IPS DF 19.7 (cell line): ENCODE data around the gene SLC25A17.
A peak's percentile ranks its signal among the peaks of the same experiment; 100 is the strongest.
"Not testable (repeated sequence)": the region's sequence is repeated elsewhere in the genome, so short reads cannot be mapped to it uniquely, and the experiment has no call there.

Experiments
- DNase-seq: peaks from one replicate; pipeline ENCODE4 v3.0.0-alpha.2; 2013; ENCODE audit warnings: low read depth, low spot score

Gene SLC25A17, protein sequence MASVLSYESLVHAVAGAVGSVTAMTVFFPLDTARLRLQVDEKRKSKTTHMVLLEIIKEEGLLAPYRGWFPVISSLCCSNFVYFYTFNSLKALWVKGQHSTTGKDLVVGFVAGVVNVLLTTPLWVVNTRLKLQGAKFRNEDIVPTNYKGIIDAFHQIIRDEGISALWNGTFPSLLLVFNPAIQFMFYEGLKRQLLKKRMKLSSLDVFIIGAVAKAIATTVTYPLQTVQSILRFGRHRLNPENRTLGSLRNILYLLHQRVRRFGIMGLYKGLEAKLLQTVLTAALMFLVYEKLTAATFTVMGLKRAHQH

DNA sequence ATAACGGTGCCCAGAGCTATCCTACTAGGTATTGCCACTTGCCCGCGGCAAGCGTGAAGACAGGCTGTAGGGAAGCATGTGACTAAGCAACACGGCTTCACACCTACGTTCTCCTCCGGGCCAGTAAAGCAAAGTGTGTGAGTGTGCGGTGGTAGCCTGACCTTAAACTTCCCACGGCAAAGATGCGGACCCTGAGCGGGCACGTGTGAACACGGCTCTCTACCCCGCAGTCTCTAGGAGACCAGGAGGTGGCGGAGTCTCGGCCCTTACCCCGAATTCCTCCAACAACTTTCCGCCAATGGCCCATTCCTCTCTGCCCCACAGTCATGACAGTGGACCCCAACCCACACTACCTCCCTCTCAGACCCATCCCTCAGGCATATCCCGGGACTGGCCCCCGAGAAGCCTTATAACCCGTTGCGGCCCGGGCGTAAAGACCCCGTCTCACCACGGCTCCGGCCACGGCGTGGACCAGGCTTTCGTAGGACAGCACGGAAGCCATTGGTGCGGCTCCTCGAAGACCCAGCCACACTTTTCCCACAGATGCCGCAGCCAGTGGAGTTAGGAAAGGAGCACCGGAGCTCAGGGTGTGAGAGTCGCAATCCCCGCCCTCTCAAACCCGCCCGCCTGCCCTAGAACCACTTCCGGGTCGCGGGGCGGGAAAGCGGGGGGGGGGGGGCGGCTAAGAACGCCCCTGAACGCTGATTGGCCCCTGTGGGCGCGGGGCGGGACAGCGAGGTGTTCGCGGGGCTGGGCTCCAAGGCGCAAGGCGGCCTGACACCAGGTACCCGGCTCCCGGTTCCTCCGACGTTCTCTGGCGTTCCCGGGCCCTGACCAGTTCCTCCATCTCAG lies at the start of gene SLC25A17:
TSS of gene SLC25A17 (minus strand) at position 600 of the 852 bp plus-strand sequence. CDS start at position 502, 98 bp downstream.
- DNase-seq, result peak; percentile 45

DNA sequence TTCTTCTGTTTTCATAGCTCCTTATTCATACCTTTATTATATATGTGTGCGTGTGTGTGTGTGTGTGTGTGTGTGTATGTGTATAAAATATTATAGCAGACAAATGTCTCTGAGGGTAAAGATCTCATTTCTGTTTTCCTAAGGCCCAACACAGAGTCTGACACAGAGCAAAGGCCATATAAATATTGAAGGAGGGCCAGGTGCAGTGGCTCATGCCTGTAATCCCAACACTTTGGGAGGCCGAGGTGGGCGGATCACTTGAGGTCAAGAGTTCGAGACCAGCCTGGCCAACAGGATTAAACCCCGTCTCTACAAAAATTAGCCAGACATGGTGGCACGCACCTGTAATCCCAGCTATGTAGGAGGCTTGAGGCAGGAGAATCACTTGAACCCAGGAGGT lies 49.2 kb upstream of the SLC25A17 start:
- not testable (repeated sequence) for DNase-seq

DNA sequence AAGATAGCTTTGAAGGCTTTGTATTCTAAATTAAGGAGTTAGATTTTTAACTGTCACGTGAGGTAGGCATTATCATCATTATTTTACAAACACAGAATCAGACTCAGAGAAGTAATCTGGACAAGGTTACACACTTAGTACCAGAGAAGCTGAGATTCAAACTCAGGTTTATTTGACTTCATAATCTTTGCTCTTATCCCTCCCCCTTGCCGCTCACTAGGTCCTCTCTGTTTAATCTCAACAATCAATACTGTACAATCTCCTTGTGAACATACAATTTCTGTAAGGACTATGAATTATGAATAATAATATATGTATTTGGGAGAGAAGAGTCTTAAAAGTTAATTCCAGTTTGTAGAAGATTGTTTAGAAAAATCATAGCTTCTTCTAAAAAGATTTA lies 48.0 kb upstream of the SLC25A17 start:
- DNase-seq, result no peak

DNA sequence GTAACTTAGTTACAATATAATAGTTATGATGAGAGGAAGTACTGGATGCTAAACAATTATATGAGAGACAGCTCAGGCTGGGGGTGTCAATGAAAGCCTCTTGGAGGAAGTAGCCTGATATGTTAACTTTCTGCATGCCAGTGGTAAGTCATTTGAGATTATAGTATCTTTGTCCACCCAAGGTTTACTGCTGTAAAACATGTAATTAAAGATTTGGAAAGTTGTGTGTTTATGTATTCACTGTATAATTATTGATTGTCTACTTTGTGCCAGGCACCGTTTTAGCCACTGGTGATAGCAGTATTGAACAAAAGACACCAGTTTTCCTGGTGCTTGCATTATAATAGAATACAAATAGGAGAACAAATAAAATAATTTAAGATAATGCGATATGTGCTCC lies 43.4 kb upstream of the SLC25A17 start:
- DNase-seq, result no peak

DNA sequence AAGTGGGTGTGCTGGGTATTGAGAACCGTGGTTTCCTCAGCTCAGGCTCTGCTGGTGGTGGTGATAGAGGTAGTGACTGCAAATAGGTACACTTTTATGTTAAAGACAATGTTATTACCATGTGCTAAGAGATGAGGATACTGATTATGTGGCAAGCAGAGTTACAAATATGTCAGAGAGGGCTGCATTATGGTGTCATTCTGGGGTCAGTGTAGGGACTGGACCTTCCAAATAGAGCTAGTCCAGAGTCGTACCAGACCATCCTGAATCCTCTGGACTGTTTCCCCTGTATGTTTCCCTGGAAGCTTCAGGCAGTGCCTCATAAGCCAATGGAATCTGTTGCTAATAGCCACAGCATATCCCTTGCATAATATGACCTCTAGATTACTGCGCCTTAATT lies 42.9 kb upstream of the SLC25A17 start, which contains the start of gene DNAJB7:
TSS of gene DNAJB7 (minus strand) at position 101 of the 400 bp plus-strand sequence. CDS start 119 bp downstream, outside the sequence.
- no peak for DNase-seq

DNA sequence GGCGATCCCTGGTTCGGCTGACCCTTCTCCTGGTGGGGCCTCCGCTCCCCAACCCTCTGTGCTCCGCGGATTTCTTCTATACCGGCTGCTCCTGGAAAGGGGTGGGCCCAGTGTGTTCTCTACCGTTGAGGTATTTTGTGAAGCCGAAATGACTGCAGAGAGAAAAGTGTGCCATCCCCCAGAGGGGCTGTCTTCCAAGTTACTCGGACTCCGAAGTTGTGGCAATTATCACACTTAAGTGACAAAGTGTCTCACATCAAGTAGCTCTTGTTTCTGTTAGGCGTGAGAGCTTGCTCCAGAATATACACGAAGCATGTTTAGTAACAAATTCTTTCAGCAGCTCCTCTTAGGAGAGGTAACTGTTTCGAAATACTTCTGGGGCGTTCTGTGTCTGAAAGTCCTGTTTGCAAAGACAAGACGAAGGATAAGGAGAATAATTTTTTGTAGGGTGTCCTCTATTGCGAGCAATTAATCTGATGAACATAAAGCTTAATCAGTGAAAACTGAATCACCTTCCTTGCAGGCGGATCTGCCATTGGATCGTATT lies 38.2 kb upstream of the SLC25A17 start:
- DNase-seq, result no peak

DNA sequence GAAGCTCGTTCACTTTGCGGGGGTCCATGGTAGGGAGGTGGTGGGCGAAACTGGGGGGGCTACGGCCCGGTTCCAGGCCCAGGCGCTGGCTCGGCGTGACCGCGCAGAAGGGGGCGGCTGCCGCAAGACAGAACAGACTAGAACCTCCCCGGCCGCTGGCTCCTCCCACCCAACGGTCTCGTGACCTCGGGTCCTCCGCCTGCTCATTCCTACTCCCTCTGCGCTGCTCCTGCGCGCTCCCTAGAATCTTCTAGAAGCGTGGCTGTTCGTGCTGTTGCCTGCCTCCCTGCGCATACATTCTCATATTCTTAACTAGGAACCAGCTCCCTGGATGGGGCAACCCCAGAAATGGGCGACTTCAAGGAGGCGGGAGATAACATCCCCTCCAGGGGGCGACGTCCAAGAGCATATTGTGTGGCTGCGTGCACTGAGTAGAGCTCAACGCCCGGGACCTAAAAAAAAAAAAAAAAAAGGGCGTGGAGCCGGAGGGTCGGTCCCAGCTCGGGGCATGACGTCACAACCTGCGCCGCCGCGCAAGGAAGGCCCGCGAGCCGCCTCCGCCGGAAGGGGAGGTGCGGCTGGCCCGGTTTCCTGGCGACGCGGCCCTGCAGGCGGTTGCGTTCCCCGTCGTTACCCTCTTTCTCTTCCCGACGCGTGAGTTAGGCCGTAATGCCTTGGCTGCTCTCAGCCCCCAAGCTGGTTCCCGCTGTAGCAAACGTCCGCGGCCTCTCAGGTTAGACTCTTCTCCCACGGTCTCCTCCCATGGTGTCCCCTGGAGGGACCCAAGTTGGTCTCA lies 37.6 kb upstream of the SLC25A17 start, which contains the start of the genes ST13 and XPNPEP3:
TSS of gene ST13 (minus strand) at position 127 of the 796 bp plus-strand sequence. CDS start at position 28, 99 bp downstream.
TSS of gene XPNPEP3 (plus strand) at position 636 of the 796 bp plus-strand sequence. CDS start at position 670, 34 bp downstream.
- DNase-seq, result peak; percentile 86

DNA sequence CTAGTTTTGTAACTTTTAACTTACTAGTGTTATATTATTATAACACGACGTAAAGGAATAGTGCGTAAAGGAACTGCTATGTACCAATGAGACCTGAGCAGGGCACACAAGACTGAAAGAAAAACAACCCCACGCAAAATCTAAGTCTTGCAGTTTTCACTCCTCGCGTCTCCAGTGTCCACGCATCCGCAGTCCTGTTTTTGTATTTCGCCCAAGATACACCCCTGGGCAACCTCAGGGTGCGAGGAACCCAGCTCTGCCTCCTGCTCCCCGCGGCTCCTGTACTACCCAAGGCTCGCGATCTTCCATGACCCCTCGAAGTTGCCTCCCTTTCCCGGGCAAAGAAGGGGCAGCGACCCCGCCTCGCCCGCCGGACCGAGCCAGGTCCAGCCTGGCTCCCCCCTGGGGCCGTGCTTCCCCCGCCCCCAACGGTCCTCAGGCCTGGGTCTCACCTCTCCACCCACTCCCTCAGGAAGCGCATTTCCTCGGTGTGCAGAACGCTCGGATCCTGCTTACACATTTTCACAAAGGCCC lies 36.9 kb upstream of the SLC25A17 start:
- no peak for DNase-seq

DNA sequence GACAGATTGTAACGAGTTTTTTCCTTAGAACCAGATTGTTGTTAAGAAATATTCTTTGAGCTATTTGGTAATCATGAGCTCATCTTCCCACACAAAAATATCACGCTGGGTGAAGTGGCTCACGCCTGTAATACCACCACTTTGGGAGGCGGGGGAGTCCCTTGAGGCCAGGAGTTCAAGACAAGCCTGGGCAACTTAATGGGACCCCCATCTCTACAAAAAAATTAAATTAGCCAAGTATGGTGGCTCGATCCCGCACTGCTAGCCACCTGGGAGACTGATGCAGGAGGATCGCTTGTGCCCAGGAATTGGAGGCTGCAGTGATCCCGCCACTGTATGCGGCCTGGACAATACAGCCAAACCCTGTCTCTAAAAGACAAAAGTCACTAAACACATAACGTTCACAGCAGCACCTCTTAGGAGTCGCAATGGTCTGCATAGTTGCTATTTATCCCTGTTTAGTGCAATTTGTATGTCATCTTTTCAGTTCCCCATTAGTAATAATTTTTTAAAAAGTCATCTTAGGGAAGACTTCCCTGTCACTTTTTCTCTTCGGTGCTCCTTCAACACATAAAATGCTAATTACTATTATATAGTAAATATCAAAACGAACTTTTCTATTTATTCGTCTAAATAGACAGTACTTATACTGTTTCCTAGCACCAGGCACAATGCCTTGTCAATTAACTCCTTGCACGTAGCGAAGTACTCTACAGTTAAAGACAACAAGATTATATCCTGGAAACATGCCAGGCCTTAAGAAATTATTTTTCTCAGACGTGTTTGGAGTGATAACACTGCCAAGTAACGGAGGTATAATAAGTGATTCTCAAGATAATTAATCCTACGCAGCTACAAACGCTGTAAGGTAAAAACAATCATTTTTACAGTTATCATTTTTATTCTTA lies 36.2 kb upstream of the SLC25A17 start:
- no peak for DNase-seq

DNA sequence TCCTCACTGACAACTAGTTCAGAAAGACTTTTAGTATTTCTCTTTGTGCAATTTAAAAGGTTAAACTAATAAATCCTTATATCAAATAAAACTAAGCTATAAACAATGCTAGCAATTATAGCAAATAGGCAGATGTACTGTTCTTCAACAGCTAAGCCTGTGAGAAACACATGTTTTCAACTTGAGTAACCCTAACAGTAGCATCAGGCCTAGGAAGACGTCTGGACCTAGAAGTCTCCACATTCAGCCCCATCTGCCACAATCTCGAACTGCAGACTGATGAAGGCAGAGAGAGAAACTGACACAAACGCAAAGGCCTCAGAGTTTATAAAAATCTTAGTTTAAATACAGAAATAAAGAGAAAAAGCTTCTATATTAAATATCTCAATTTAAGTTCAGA lies 34.8 kb upstream of the SLC25A17 start:
- DNase-seq, result no peak

DNA sequence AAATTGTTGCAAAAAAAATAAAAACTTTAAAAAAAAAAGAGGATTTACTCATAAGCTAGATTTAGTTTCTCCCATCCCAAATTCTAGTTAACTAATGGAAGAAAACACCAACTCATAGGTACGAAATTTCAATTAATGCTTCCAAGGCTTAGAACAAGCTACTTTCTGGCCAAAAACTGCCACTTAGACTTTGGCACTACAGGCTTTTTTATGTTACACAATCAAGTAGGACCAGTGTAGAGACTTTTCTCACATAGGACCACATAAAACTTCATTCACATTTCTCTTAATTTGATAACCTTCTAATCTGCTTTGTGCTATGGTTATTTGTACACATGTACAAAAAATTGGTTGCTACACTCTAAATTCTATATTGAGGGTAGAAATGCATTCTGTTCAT lies 34.2 kb upstream of the SLC25A17 start:
- no peak for DNase-seq

DNA sequence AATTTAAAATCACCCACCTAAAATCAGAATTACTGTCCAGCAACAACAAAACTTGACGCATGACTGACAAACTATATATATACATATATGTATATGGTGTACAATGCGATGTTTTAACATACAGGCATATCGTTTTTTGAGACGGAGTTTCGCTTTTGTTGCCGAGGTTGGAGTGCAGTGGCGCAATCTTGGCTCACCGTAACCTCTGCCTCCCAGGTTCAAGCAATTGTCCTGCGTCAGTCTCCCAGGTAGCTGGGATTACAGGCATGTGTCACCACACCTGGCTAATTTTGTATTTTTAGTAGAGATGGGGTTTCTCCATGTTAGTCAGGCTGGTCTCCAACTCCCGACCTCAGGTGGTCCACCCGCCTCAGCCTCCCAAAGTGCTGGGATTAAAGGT lies 26.7 kb upstream of the SLC25A17 start:
- not testable (repeated sequence) for DNase-seq

DNA sequence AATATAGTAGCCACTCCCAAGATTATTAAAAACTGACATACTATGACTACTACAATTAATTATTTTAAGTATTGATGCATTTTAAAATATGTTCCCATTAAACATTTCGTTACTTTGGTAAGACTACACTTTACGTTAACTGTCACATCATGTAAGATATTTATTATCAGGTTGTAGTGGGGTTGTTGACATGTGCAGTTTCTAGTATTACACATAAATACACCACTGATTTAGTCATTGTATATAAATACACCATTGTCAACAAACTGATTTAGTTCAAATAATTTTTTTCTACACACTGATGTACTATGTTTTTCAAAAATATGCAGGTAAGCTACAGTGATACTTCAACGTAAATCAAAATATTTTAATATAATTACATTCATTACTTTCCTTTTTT lies 25.8 kb upstream of the SLC25A17 start:
- no peak for DNase-seq

DNA sequence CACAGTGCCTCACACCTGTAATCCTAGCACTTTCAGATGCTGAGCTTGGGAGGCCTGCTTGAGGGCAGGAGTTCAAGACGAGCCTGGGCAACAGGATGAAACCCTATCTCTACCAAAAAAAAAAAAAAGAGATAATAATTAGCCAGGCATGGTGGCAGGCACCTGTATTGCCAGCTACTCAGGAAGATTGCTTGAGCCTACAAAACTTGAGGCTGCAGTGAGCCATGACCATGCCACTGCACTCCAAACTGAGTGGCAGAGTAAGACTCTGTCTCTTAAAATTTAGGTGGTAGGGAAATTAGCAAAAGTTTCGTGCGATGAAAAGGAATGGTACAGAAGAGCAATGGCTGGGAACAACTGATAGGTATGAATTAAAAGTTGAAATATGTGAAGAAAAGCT lies 19.3 kb upstream of the SLC25A17 start:
- no peak for DNase-seq

DNA sequence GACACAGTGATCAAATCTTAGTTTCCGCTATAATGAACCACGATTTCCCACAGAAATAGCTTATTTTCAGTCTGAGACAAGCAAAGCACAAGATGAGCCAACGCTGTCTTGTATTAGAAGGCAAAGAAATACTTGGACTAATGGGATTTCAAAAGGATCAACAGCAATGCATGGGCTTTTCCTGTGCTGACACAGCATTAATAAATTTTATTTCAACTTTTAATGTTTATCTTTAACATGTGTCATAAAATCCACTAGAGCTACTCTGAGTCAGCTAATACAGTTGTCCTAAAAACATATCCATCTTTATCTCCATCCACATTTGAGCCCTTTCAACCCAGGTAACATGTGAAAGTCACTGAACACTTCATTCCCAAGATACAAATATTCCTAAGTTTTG lies 15.5 kb upstream of the SLC25A17 start:
- no peak for DNase-seq

DNA sequence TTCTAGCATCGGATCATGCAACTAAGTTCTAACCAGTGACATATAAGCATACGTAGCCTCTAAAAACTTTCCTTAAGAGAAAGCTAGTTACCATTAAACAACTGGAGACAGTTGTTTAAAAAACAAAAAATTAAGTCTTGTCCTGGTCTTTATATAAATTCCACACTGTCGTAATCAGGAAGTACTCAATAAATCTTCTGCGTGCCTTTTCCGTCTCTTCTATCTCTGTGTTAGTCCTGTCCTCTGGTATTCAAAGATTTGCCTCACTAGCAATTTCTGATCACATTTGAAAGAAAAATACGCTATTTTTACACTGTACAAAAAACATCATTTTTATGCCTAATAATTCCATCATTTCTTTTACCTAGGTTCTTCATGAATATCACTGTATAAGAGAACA lies 10.0 kb upstream of the SLC25A17 start:
- DNase-seq, result no peak

DNA sequence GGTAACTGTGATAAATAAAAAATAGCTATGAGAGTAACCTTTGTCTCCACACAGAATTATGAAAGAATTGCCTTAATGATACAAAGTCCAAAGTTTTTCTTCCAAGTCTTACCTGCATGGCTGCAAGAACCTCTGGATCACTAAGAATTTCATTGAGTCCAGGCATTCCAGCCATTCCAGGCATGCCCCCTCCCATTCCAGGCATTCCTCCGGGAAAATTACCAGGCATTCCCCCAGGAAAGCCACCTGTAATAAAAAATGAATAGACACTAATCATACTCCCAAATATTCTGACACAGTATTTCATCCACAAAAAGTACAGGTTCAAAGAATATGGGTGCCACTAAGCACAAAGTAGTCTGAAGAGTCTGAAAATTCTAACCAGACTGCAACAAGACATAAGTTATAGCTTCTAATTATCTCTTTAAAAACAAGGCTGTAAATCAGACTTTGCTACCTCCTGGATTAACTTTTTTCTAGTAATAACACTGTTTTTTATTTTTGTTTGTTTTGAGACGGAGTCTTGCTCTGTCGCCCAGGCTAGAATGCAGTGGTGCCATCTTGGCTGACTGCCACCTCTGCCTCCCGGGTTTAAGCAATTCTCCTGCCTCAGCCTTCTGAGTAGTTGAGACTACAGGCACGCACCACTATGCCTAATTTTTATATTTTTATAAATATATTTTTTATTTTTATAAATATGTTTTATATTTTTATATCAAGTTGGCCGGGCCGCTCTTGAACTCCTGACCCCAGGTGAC lies 8.0 kb upstream of the SLC25A17 start:
- DNase-seq, result no peak

DNA sequence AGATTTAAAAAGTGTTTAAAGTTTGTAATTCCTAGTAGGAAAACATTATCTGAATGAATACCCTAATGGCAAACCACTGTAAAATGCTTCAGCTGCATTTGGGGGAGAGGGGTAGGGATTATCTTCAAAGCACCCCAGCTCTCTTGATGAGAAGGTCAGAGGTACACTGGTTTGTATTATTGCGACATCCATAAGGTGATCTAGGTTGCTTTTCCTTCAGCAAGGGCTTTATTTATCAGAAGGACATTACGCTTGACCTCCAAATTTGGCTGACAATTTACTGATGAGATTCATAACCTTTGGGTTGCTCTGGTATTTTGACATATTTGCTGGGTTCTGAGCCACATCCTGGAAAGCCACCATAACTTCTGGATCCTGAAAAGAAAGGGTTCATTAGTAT lies 7.1 kb upstream of the SLC25A17 start:
- not testable (repeated sequence) for DNase-seq

DNA sequence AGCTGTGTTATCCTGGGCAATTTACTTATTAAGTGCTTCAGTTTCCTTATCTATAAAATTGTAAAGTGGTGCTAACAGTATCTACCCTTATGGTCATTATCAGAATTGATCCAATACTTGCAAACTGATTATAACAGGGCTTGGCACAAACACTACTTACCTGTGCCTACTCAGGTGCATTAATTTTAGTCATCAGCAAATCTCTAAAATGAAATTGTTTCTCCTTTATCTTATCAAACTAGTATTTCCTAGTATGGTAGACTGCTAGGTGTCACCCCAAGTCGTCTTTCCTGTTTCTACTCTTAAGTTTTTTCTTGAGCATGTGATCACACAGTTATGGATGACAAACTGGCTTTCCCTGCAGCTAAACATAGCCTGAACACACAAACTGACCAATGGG lies 4.3 kb upstream of the SLC25A17 start:
- no peak for DNase-seq
